Panc1 (cell line): ENCODE measurements around the gene MALAT1. TPM values are rescaled to one million over a fixed set of nuclear protein-coding genes. Genes with fewer than 3 reads are reported as not detected.
A peak's percentile ranks its signal among the peaks of the same experiment; 100 is the strongest.

ENCODE experiments used
- ATAC-seq: fragments of 200-7000 bp; cut with Tn5 transposase; 2 replicates; pipeline ENCODE4 v1.9.1; 2020; ENCODE audit warnings: mild to moderate bottlenecking, moderate library complexity
- BruUV-seq: library from RNA; stranded (reverse); fragments of 400-500 nt; replicated peaks from 2 replicates; lab custom pipeline; 2021; lab: Mats Ljungman, UMichigan
- CTCF ChIA-PET: fragments of 300-600 bp; sonication (Branson Sonifier 250); formaldehyde crosslinking; loops from one replicate; lab custom pipeline; 2022; ENCODE audit warnings: antibody characterized with exemption; lab: Charles Lee
- POLR2A ChIA-PET: fragments of 300-600 bp; sonication (Branson Sonifier 250); formaldehyde crosslinking; loops from one replicate; lab custom pipeline; 2022; ENCODE audit warnings: antibody characterized with exemption; lab: Charles Lee
- DNase-seq: peaks from one replicate; pipeline ENCODE4 v3.0.0-alpha.2; 2010; ENCODE audit warnings: low read depth, low spot score
- H3K27ac ChIP-seq: 2 replicates; pipeline ENCODE4 v1.5.1; 2011; ENCODE audit warnings: mild to moderate bottlenecking, low read length, inconsistent platforms
- H3K27me3 ChIP-seq: fragments of 200-500 bp; sonication (Bioruptor generic); 2 replicates; pipeline ENCODE4 v1.6.0; 2014; ENCODE audit warnings: low read length, inconsistent platforms; ENCODE audit not compliant: control insufficient read depth, insufficient read depth
- H3K36me3 ChIP-seq: fragments of 200-500 bp; sonication (Bioruptor generic); 2 replicates; pipeline ENCODE4 v1.5.1; 2014; ENCODE audit warnings: inconsistent platforms, mild to moderate bottlenecking, low read length, moderate library complexity; ENCODE audit not compliant: control insufficient read depth, insufficient read depth
- H3K4me1 ChIP-seq: 2 replicates; pipeline ENCODE4 v1.5.1; 2011; ENCODE audit warnings: inconsistent platforms, mild to moderate bottlenecking, low read length, moderate library complexity; ENCODE audit not compliant: control insufficient read depth, insufficient read depth
- H3K4me3 ChIP-seq, 2 experiments: 2 replicates each; pipeline ENCODE4 v1.5.1; 2011 to 2012; ENCODE audit warnings: low read depth in 2 of 2, low read length in 2 of 2, mild to moderate bottlenecking in 2 of 2, inconsistent platforms in 1 of 2, moderate library complexity in 1 of 2
- H3K9me3 ChIP-seq: fragments of 200-500 bp; sonication (Bioruptor generic); 2 replicates; pipeline ENCODE4 v1.5.1; 2014; ENCODE audit warnings: low read depth, mild to moderate bottlenecking, inconsistent platforms, low read length, moderate library complexity; ENCODE audit not compliant: control insufficient read depth, insufficient read depth
- CTCF ChIP-seq: fragments of 450-650 bp; IDR thresholded peaks from 2 replicates; pipeline ENCODE4 v1.5.1; 2017; ENCODE audit warnings: mild to moderate bottlenecking
- POLR2AphosphoS5 ChIP-seq: IDR thresholded peaks from 2 replicates; pipeline ENCODE4 v1.6.1; 2012; ENCODE audit warnings: mild to moderate bottlenecking, low read depth, low read length, moderate library complexity
- REST ChIP-seq, 2 experiments: IDR thresholded peaks; 2 replicates each; pipeline ENCODE4 v1.6.1; 2011 to 2012; ENCODE audit warnings: low read depth in 2 of 2, control low read depth in 1 of 2, low read length in 1 of 2, mild to moderate bottlenecking in 1 of 2, moderate library complexity in 1 of 2; ENCODE audit not compliant: insufficient read depth in 1 of 2
- SIN3A ChIP-seq: IDR thresholded peaks from 2 replicates; pipeline ENCODE4 v1.6.1; 2012; ENCODE audit warnings: low read depth, mild to moderate bottlenecking, low read length, moderate library complexity, borderline replicate concordance; ENCODE audit not compliant: insufficient read depth
- TCF7L2 ChIP-seq: IDR thresholded peaks from 2 replicates; pipeline ENCODE4 v1.6.1; 2011; ENCODE audit warnings: mild to moderate bottlenecking, low read depth, low read length, inconsistent platforms
- in situ Hi-C: cut with HindIII; loops from 2 replicates; pipeline ENCODE4 v1.10.0; 2016; ENCODE audit warnings: low sequenced_read_pairs, low pct_unique_long_range_greater_than_20kb
- intact Hi-C: fragments of 100-400 bp; cut with micrococcal nuclease; formaldehyde crosslinking; loops from one replicate; pipeline ENCODE4 v1.10.0; 2022; ENCODE audit not compliant: unreplicated experiment
- total RNA-seq: library from RNA; stranded (reverse); gene quantifications from one replicate; pipeline ENCODE4 v1.2.1, GENCODE V29; 2021; ENCODE audit not compliant: unreplicated experiment

MALAT1 gene
- total RNA-seq, 1 experiment from 2014 or later = 13,645 TPM

- CTCF ChIA-PET = no interaction called here
- in situ Hi-C loops (no loop called here), intact Hi-C loops (no loop called here)
- BruUV-seq = no TSS peak
- H3K27me3 ChIP-seq = no peaks in the 10 kb centered on the region
- TF ChIP-seq TCF7L2 = no peak
- no peak for TF ChIP-seq CTCF
- TF ChIP-seq REST (IDR thresholded peaks at IDR 0.05; ENCODE audit: insufficient read depth in 1 of 2, low read depth in 2 of 2, low read length in 1 of 2) = no peak
- peak; percentile 3; the same call in 1 of the 2 replicates for TF ChIP-seq POLR2AphosphoS5
- no peak for TF ChIP-seq SIN3A
- DNase-seq (peak; percentile 50), ATAC-seq (no peak)
- H3K36me3 ChIP-seq = peaks cover 70% of the 10 kb centered on the region
- peaks cover 17% of the 10 kb centered on the region for H3K4me1 ChIP-seq
- peak overlapping the region; percentile 78 to 99 for H3K4me3 ChIP-seq
- POLR2A ChIA-PET = interaction anchor here (0.5 to 15.9 kb wide), 9 partner anchors 7 to 81 kb away, joined by 3 to 818 read pairs (median 16); partner anchors contain the start of genes NEAT1 and ZNRD2
- H3K27ac ChIP-seq = peak overlapping the region; percentile 100
- H3K9me3 ChIP-seq = no peaks in the 10 kb centered on the region
Observed at GRCh38 chr11:65503368-65503948, 4.6 kb downstream of the MALAT1 start.

GRCh38 chr11:65503949-65504673 is 5.3 kb downstream of the MALAT1 start:
- ATAC-seq (no peak), DNase-seq (peak; percentile 74)
- in situ Hi-C loops (no loop called here), intact Hi-C loops (no loop called here)
- Histone ChIP-seq H3K4me3 (peak overlapping the region; percentile 78 to 99), H3K36me3 (peaks cover 70% of the 10 kb centered on the region), H3K27me3 (no peaks in the 10 kb centered on the region), H3K4me1 (peaks cover 20% of the 10 kb centered on the region), H3K27ac (peak overlapping the region; percentile 100), H3K9me3 (no peaks in the 10 kb centered on the region)
- BruUV-seq = no TSS peak
- 0 out of 2 replicates have a peak, but pooled peaks have one; percentile 21 for TF ChIP-seq TCF7L2
- peak; percentile 80 for TF ChIP-seq SIN3A
- TF ChIP-seq REST (IDR thresholded peaks at IDR 0.05; ENCODE audit: insufficient read depth in 1 of 2, low read depth in 2 of 2, low read length in 1 of 2) = peak in 1 of 2 experiments; percentile 39; a peak in 2 of 4 replicates
- peak; percentile 74 for TF ChIP-seq POLR2AphosphoS5
- no peak for TF ChIP-seq CTCF
- CTCF ChIA-PET = no interaction called here
- POLR2A ChIA-PET = interaction anchor here (0.5 to 15.9 kb wide), 12 partner anchors 6 to 1117 kb away, joined by 3 to 818 read pairs (median 8); partner anchors contain the start of genes MALAT1, NEAT1 and ZNRD2
